Mucosa of rectum (tissue), 2 donors: Measurements from ENCODE around the gene NLGN1.

ENCODE experiments used
- H3K27ac ChIP-seq, 2 donors: one replicate each; pipeline ENCODE4 v1.7.0; 2013; ENCODE audit warnings: inconsistent platforms in 2 of 2, low read depth in 2 of 2, low read length in 2 of 2
- H3K27me3 ChIP-seq, 2 donors: one replicate each; pipeline ENCODE4 v1.7.0; 2013; ENCODE audit warnings: low read length in 2 of 2; ENCODE audit not compliant: control insufficient read depth in 2 of 2, insufficient read depth in 2 of 2
- H3K36me3 ChIP-seq, 2 donors: one replicate each; pipeline ENCODE4 v1.7.0; 2013; ENCODE audit warnings: low read length in 2 of 2; ENCODE audit not compliant: control insufficient read depth in 2 of 2, insufficient read depth in 2 of 2
- H3K4me1 ChIP-seq, 2 donors: one replicate each; pipeline ENCODE4 v1.7.0; 2013; ENCODE audit warnings: low read length in 2 of 2, mild to moderate bottlenecking in 1 of 2; ENCODE audit not compliant: control insufficient read depth in 2 of 2, insufficient read depth in 2 of 2
- H3K4me3 ChIP-seq, 2 donors: one replicate each; pipeline ENCODE4 v1.7.0; 2013; ENCODE audit warnings: low read length in 2 of 2
- H3K9ac ChIP-seq, 2 donors: one replicate each; pipeline ENCODE4 v1.7.0; 2013; ENCODE audit warnings: low read length in 2 of 2, low read depth in 1 of 2, mild to moderate bottlenecking in 1 of 2
- H3K9me3 ChIP-seq, 2 donors: one replicate each; pipeline ENCODE4 v1.7.0; 2013; ENCODE audit warnings: low read length in 2 of 2; ENCODE audit not compliant: control insufficient read depth in 2 of 2
- donor health status: healthy.
- donor health status: Normal muscosa, but diverticular disease.

Gene NLGN1

GRCh38 chr3:173644086-173645082, 246.8 kb downstream of the NLGN1 start:
- no peaks in the 10 kb centered on the region for H3K4me1 ChIP-seq
- H3K9me3 ChIP-seq: no peaks in the 10 kb centered on the region
- no peak overlapping the region for H3K27ac ChIP-seq
- H3K4me3 ChIP-seq: no peak overlapping the region
- H3K27me3 ChIP-seq: no peaks in the 10 kb centered on the region
- no peaks in the 10 kb centered on the region for H3K36me3 ChIP-seq
- no peak overlapping the region for H3K9ac ChIP-seq

- H3K9me3 ChIP-seq: no peaks in the 10 kb centered on the region
- no peaks in the 10 kb centered on the region for H3K4me1 ChIP-seq
- H3K27me3 ChIP-seq: no peaks in the 10 kb centered on the region
- H3K27ac ChIP-seq: no peak overlapping the region
- H3K9ac ChIP-seq: no peak overlapping the region
- H3K36me3 ChIP-seq: no peaks in the 10 kb centered on the region
- H3K4me3 ChIP-seq: no peak overlapping the region
Observed at GRCh38 chr3:173650596-173650995, 253.1 kb downstream of the NLGN1 start.

GRCh38 chr3:173652093-173652492, 254.5 kb downstream of the NLGN1 start:
- no peak overlapping the region for H3K9ac ChIP-seq
- no peak overlapping the region for H3K4me3 ChIP-seq
- H3K36me3 ChIP-seq: no peaks in the 10 kb centered on the region
- no peak overlapping the region for H3K27ac ChIP-seq
- no peaks in the 10 kb centered on the region for H3K9me3 ChIP-seq
- no peaks in the 10 kb centered on the region for H3K27me3 ChIP-seq
- no peaks in the 10 kb centered on the region for H3K4me1 ChIP-seq

- no peaks in the 10 kb centered on the region for H3K4me1 ChIP-seq
- no peak overlapping the region for H3K9ac ChIP-seq
- H3K9me3 ChIP-seq: no peaks in the 10 kb centered on the region
- H3K36me3 ChIP-seq: no peaks in the 10 kb centered on the region
- no peak overlapping the region for H3K4me3 ChIP-seq
- no peak overlapping the region for H3K27ac ChIP-seq
- H3K27me3 ChIP-seq: no peaks in the 10 kb centered on the region
Observed at GRCh38 chr3:173653781-173654180, 256.2 kb downstream of the NLGN1 start.

- Histone ChIP-seq H3K4me1 (no peaks in the 10 kb centered on the region), H3K9ac (no peak overlapping the region), H3K36me3 (no peaks in the 10 kb centered on the region), H3K27ac (no peak overlapping the region), H3K9me3 (no peaks in the 10 kb centered on the region), H3K4me3 (no peak overlapping the region), H3K27me3 (no peaks in the 10 kb centered on the region)
Observed at GRCh38 chr3:173659972-173660371, 262.4 kb downstream of the NLGN1 start.

- no peaks in the 10 kb centered on the region for H3K36me3 ChIP-seq
- no peaks in the 10 kb centered on the region for H3K9me3 ChIP-seq
- no peaks in the 10 kb centered on the region for H3K4me1 ChIP-seq
- H3K27ac ChIP-seq: no peak overlapping the region
- no peak overlapping the region for H3K9ac ChIP-seq
- H3K27me3 ChIP-seq: no peaks in the 10 kb centered on the region
- no peak overlapping the region for H3K4me3 ChIP-seq
Observed at GRCh38 chr3:173660645-173661299, 263.2 kb downstream of the NLGN1 start.

- Histone ChIP-seq H3K27ac (no peak overlapping the region), H3K9ac (no peak overlapping the region), H3K27me3 (no peaks in the 10 kb centered on the region), H3K4me1 (no peaks in the 10 kb centered on the region), H3K9me3 (no peaks in the 10 kb centered on the region), H3K36me3 (no peaks in the 10 kb centered on the region), H3K4me3 (no peak overlapping the region)
Observed at GRCh38 chr3:173663696-173664111, 266.2 kb downstream of the NLGN1 start.

- Histone ChIP-seq H3K9ac (no peak overlapping the region), H3K4me3 (no peak overlapping the region), H3K27ac (no peak overlapping the region), H3K4me1 (no peaks in the 10 kb centered on the region), H3K9me3 (no peaks in the 10 kb centered on the region), H3K36me3 (no peaks in the 10 kb centered on the region), H3K27me3 (no peaks in the 10 kb centered on the region)
Observed at GRCh38 chr3:173676094-173676493, 278.6 kb downstream of the NLGN1 start.

- Histone ChIP-seq H3K4me3 (no peak overlapping the region), H3K27ac (no peak overlapping the region), H3K9me3 (no peaks in the 10 kb centered on the region), H3K4me1 (no peaks in the 10 kb centered on the region), H3K27me3 (no peaks in the 10 kb centered on the region), H3K36me3 (no peaks in the 10 kb centered on the region), H3K9ac (no peak overlapping the region)
Observed at GRCh38 chr3:173681188-173681678, 283.7 kb downstream of the NLGN1 start.

- Histone ChIP-seq H3K36me3 (no peaks in the 10 kb centered on the region), H3K9ac (no peak overlapping the region), H3K4me1 (no peaks in the 10 kb centered on the region), H3K9me3 (no peaks in the 10 kb centered on the region), H3K27me3 (no peaks in the 10 kb centered on the region), H3K4me3 (no peak overlapping the region), H3K27ac (no peak overlapping the region)
Observed at GRCh38 chr3:173685456-173685855, 287.9 kb downstream of the NLGN1 start.
